Eye (tissue), 1 donor: Measurements from ENCODE around the gene GNB2.
A peak's percentile ranks its signal among the peaks of the same experiment; 100 is the strongest.

ENCODE experiments used
- DNase-seq: peaks from one replicate; pipeline ENCODE4 v3.0.0-alpha.2; 2015

GNB2 gene

GRCh38 chr7:100682228-100682741, 8.7 kb downstream of the GNB2 start:
- DNase-seq = no peak

GRCh38 chr7:100682991-100683658, 9.6 kb downstream of the GNB2 start:
- DNase-seq = no peak

- no peak for DNase-seq
These were observed 10.4 kb downstream of the GNB2 start for GRCh38 chr7:100683659-100684533.

- DNase-seq = no peak
These were observed 11.0 kb downstream of the GNB2 start for GRCh38 chr7:100684534-100685042.

- no peak for DNase-seq
These were observed 11.6 kb downstream of the GNB2 start for GRCh38 chr7:100685049-100685605.

- DNase-seq = no peak
These were observed 12.1 kb downstream of the GNB2 start for GRCh38 chr7:100685631-100686145.

GRCh38 chr7:100686201-100686821, 12.8 kb downstream of the GNB2 start:
- no peak for DNase-seq

GRCh38 chr7:100686822-100687211, 13.3 kb downstream of the GNB2 start:
- no peak for DNase-seq

- DNase-seq = no peak
These were observed 13.7 kb downstream of the GNB2 start for GRCh38 chr7:100687261-100687660.

- DNase-seq = no peak
These were observed 14.3 kb downstream of the GNB2 start for GRCh38 chr7:100687751-100688300.

GRCh38 chr7:100688326-100688860, 14.9 kb downstream of the GNB2 start:
- no peak for DNase-seq

- no peak for DNase-seq
These were observed 15.9 kb downstream of the GNB2 start for GRCh38 chr7:100689230-100690135.

- peak; percentile 96 for DNase-seq
These were observed 18.4 kb downstream of the GNB2 start for GRCh38 chr7:100691676-100692577.

- DNase-seq = no peak
These were observed 19.0 kb downstream of the GNB2 start for GRCh38 chr7:100692578-100692961.

- DNase-seq = no peak
These were observed 20.0 kb downstream of the GNB2 start for GRCh38 chr7:100693312-100694097.

GRCh38 chr7:100694098-100694745, 20.7 kb downstream of the GNB2 start, which contains the start of gene GIGYF1:
Gene GIGYF1, minus strand, starts transcription at chr7:100694250. Its CDS starts 6,012 bp downstream, at chr7:100688238.
- DNase-seq = peak; percentile 78

- DNase-seq = no peak
These were observed 22.6 kb downstream of the GNB2 start for GRCh38 chr7:100696123-100696521.

GRCh38 chr7:100699018-100699417, 25.5 kb downstream of the GNB2 start:
- no peak for DNase-seq
